Subcutaneous abdominal adipose tissue (tissue), 5 donors: ENCODE results near the gene CHIC1.
A peak's percentile ranks its signal among the peaks of the same experiment; 100 is the strongest.
"Not testable (repeated sequence)": the region's sequence is repeated elsewhere in the genome, so short reads cannot be mapped to it uniquely, and the experiment has no call there.

Experiments
- H3K27ac ChIP-seq: one replicate; pipeline ENCODE4 v1.7.0; 2013; ENCODE audit warnings: low read depth, mild to moderate bottlenecking, inconsistent platforms, low read length, moderate library complexity
- H3K27me3 ChIP-seq, 5 donors: one replicate each; pipeline ENCODE4 v1.7.0; 2013; ENCODE audit warnings: low read length in 5 of 5, inconsistent platforms in 1 of 5; ENCODE audit not compliant: control insufficient read depth in 5 of 5, insufficient read depth in 4 of 5
- H3K36me3 ChIP-seq, 5 donors: one replicate each; pipeline ENCODE4 v1.7.0; 2013; ENCODE audit warnings: low read length in 5 of 5; ENCODE audit not compliant: control insufficient read depth in 5 of 5, insufficient read depth in 5 of 5
- H3K4me1 ChIP-seq, 5 donors: one replicate each; pipeline ENCODE4 v1.7.0; 2013; ENCODE audit warnings: low read length in 5 of 5, mild to moderate bottlenecking in 3 of 5, moderate library complexity in 1 of 5; ENCODE audit not compliant: control insufficient read depth in 5 of 5, insufficient read depth in 5 of 5
- H3K4me3 ChIP-seq, 5 donors: one replicate each; pipeline ENCODE4 v1.7.0; 2013; ENCODE audit warnings: low read length in 5 of 5, low read depth in 1 of 5
- H3K9ac ChIP-seq, 5 donors: one replicate each; pipeline ENCODE4 v1.7.0; 2013; ENCODE audit warnings: low read length in 5 of 5, mild to moderate bottlenecking in 4 of 5, moderate library complexity in 3 of 5
- H3K9me3 ChIP-seq, 5 donors: one replicate each; pipeline ENCODE4 v1.7.0; 2013; ENCODE audit warnings: low read length in 5 of 5; ENCODE audit not compliant: control insufficient read depth in 5 of 5
- donor health status: healthy.
- donor health status: healthy.
- donor health status: healthy.
- donor health status: healthy.
- donor health status: healthy.

Gene CHIC1

DNA sequence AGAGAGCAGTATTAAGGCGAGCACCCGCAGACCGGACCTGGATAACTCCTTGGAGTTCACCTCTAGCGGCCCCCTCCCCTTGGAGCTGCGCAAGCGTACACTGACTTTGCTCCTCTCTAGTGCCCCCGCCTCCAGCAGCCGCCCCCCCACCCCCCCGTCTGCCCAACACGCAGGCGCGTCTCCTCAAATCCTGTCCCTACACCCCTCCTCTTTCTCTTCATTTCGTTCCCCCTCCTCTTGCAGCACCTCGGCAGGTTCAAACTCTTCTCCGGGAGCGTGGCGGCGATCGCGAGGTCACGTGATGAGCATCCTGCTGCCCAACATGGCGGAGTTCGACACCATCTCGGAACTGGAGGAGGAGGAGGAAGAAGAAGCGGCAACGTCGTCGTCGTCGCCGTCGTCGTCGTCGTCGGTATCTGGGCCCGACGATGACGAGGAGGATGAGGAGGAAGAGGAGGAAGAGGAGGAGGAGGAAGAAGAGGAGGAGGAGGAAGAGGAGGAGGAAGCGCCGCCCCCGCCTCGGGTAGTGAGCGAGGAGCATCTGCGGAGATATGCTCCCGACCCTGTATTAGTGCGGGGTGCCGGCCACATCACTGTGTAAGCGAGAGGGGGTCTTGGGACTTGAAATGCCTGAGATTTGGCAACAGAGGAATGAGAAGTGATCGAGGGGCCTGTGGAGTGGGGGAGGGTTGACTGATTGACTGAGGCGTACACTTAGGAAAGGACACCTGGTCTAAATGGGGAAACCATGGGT, at the start of gene CHIC1:
CHIC1 (plus strand) TSS at position 214 of the 754 bp plus-strand sequence; CDS start at position 302, 88 bp downstream.
- H3K9ac ChIP-seq = peak within 1 kb of the TSS in 4 of 5 donors; percentile 46 to 67 (median 58)
- H3K4me3 ChIP-seq = peak within 1 kb of the TSS; percentile 63 to 80 (median 73)

DNA sequence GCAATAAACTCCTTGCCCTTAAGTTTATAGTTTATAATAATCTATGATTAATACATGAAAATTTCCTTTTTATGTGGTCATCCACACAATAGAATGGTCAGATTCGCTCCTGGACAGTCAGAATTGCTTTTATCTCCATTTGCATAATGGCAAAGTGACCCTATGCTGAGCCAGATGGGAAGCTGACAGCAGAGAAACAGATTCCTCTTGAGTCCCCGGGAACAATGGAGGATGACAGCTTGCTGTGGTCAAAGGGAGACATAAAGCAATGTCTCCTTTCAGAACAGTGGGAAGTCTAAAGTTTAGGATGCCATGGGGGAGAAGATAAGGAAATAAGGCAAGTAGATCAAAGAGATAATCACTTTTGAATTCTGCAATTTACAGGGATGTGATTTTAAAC, 40.2 kb upstream of the CHIC1 start:
- not testable (repeated sequence) for H3K27ac ChIP-seq, H3K4me1 ChIP-seq, H3K36me3 ChIP-seq, H3K9ac ChIP-seq, H3K4me3 ChIP-seq
- peaks cover 0 to 18% (median 16%) of the 10 kb centered on the region in 5 donors for H3K9me3 ChIP-seq
- peaks cover 0 to 10% (median 0%) of the 10 kb centered on the region in 5 donors for H3K27me3 ChIP-seq

More for the DNA sequence above, at the start of gene CHIC1:
- Histone ChIP-seq H3K36me3 (no peaks in the 10 kb centered on the region), H3K9me3 (peaks cover 0 to 2% (median 0%) of the 10 kb centered on the region in 5 donors), H3K4me1 (peaks cover 0 to 6% (median 6%) of the 10 kb centered on the region in 5 donors), H3K27me3 (peaks cover 0 to 2% (median 0%) of the 10 kb centered on the region in 5 donors), H3K27ac (peak within 1 kb of the TSS; percentile 60)

DNA sequence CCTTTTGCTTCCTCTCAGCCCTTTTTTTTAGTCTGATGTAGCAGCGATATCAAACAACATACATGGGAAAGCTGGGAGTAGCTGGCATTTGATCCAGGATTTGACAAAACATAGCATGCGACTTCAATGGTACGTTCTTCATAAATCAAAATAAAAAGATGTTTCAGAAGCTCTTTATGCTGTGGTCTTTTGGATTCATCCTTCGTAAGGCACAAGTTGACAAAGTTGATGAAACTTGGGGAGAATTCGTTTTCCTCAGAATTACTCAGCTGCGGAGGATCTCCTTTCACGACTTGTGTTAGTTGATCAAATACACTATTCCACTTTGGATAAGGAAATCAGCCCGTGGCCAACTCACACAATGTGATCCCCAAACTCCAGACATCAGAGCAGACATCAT, 38.1 kb upstream of the CHIC1 start:
- H3K4me1 ChIP-seq = no peaks in the 10 kb centered on the region
- H3K27ac ChIP-seq = no peak overlapping the region
- peaks cover 0 to 17% (median 8%) of the 10 kb centered on the region in 5 donors for H3K9me3 ChIP-seq
- H3K9ac ChIP-seq = no peak overlapping the region
- H3K36me3 ChIP-seq = no peaks in the 10 kb centered on the region
- H3K4me3 ChIP-seq = no peak overlapping the region
- peaks cover 0 to 10% (median 0%) of the 10 kb centered on the region in 5 donors for H3K27me3 ChIP-seq

DNA sequence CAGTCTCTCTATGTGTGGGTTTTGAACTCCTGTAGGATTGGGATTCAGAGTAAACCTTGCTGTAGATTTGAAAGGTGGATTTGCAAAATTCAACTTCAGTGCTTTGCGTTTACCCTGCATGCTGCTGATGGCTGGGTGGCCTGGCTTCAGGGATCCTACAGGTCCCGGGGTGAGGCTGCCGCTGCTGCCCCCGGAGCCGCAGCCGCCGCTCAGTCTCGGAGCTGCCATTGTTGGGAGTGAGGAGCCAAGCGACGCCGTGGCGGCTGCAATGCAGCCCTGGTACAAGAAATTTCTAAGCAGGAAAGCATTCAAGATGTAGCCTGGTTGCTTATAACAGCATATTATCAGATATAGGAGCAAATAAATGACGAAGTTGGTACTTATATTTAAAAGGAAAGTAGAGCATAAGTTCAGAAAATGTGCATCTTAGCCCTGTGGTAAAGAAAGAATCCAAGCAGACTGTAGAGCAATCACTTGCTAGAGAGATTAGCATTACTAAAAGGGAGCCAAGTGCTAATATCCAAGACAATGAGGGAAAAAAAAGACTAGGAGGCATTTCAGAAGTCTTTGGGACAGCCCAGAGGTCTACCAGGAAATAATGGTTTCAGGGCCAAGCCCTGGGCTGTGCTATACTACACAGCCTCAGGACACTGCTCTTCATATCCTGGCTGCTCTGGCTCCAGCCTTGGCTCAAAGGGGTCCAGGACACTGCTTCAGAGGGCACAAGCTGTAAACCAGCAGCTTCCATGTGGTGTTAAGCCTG, 36.9 kb upstream of the CHIC1 start:
- no peaks in the 10 kb centered on the region for H3K36me3 ChIP-seq
- H3K9ac ChIP-seq = no peak overlapping the region
- H3K9me3 ChIP-seq = peaks cover 0 to 22% (median 8%) of the 10 kb centered on the region in 5 donors
- H3K4me3 ChIP-seq = no peak overlapping the region
- no peaks in the 10 kb centered on the region for H3K4me1 ChIP-seq
- H3K27ac ChIP-seq = no peak overlapping the region
- peaks cover 0 to 10% (median 0%) of the 10 kb centered on the region in 5 donors for H3K27me3 ChIP-seq

DNA sequence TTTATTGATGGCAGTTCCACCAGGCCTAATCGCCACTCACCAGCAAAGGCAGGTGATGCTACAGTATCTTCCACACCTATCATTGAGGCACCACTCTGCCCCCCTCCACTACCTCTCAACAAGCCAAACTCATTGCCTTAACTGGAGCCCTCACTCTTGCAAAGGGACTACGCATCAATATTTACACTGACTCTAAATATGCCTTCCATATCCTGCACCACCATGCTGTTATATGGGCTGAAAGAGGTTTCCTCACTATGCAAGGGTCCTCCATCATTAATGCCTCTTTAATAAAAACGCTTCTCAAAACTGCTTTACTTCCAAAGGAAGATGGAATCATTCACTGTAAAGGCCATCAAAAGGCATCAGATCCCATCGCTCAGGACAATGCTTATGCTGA, 31.3 kb upstream of the CHIC1 start:
- H3K27me3 ChIP-seq, H3K36me3 ChIP-seq, H3K4me3 ChIP-seq, H3K9ac ChIP-seq, H3K4me1 ChIP-seq, H3K27ac ChIP-seq: not testable (repeated sequence)
- peaks cover 0 to 22% (median 3%) of the 10 kb centered on the region in 5 donors for H3K9me3 ChIP-seq

DNA sequence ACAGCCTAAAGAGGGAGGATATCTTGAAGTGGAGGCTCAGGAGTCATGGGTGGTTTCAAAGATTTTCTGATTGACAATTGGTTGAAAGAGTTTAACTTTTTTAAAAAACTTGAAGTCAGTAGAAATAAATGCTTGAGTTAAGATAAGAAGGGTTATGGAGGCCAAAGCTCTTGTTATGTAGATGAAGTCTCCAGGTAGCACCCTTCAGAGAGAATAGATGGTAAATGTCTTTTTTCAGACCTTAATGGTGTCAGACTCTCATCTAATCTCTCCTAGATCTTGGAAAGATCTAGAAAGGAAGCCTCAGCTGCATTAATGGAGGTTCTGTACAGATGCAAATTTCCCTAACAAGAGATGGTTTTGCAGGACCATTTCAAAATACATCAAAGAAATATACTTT, 6.8 kb upstream of the CHIC1 start:
- H3K36me3 ChIP-seq = no peaks in the 10 kb centered on the region
- no peaks in the 10 kb centered on the region for H3K9me3 ChIP-seq
- no peaks in the 10 kb centered on the region for H3K4me1 ChIP-seq
- peaks cover 0 to 2% (median 0%) of the 10 kb centered on the region in 5 donors for H3K27me3 ChIP-seq
- no peak overlapping the region for H3K27ac ChIP-seq
- H3K4me3 ChIP-seq = no peak overlapping the region
- H3K9ac ChIP-seq = no peak overlapping the region

DNA sequence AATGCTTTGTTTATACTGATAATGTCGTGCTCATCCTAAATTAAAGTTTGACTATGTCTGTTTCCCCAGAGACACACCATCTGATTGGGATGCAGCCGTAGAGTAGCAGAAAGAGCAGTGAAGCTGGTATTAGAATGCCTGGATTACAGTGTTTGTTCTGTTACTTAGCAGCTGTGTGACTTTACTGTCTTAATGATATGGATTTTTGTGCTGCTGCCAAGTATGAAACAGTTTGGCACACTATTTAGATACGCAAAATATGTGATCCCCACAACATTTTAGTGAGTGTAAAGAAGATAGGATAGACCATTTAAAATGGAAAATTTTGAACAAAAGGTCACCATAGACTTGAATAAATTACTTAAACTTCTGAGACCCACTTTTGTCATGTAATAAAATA, 1.2 kb upstream of the CHIC1 start:
- Histone ChIP-seq H3K4me1 (peaks cover 0 to 6% (median 6%) of the 10 kb centered on the region in 5 donors), H3K27ac (no peak overlapping the region), H3K9ac (no peak overlapping the region), H3K4me3 (no peak overlapping the region), H3K9me3 (peaks cover 0 to 2% (median 0%) of the 10 kb centered on the region in 5 donors), H3K36me3 (no peaks in the 10 kb centered on the region), H3K27me3 (peaks cover 0 to 2% (median 0%) of the 10 kb centered on the region in 5 donors)

DNA sequence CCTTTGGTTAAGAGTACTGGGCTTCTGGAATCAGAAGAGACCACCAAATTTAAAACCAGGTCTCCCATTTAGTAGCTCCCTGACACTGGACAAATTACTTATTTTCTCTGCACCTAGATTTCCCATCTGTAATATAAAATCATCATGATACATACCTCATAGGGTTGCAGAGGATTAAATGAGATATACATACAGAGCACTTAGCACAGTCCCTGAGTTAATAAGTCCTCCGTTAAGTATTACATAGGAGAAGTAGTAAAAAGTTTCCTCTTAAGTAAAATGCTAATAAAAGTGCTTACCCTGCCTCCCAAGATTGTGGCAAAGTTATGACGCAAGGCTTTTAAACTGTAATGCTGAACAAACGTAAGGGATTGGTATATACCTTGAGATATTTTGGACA, 539 bp upstream of the CHIC1 start:
- Histone ChIP-seq H3K36me3 (no peaks in the 10 kb centered on the region), H3K4me3 (peak overlapping the region; percentile 63 to 80 (median 73)), H3K27me3 (peaks cover 0 to 2% (median 0%) of the 10 kb centered on the region in 5 donors), H3K9me3 (peaks cover 0 to 2% (median 0%) of the 10 kb centered on the region in 5 donors), H3K9ac (peak overlapping the region in 4 of 5 donors; percentile 46 to 67 (median 58)), H3K4me1 (peaks cover 0 to 6% (median 6%) of the 10 kb centered on the region in 5 donors), H3K27ac (no peak overlapping the region)

DNA sequence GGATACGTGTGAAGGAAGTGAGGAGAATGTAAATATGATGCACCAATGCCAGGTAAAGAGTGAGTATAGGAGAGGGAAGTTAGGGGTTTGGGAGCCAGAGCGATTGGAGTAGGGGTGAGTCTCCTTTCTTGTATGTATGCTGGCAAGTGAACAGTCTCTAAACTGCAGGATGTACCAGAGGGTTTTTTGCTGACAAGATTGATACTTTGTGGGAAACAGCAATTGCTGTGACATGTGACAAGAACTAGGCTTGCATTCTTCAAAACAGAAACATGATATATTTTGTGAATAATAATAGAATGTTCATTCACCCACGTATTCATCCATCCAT, 706 bp downstream of the CHIC1 start:
- Histone ChIP-seq H3K27ac (peak overlapping the region; percentile 60), H3K36me3 (no peaks in the 10 kb centered on the region), H3K9me3 (peaks cover 0 to 2% (median 0%) of the 10 kb centered on the region in 5 donors), H3K4me3 (peak overlapping the region; percentile 63 to 80 (median 73)), H3K9ac (peak overlapping the region in 3 of 5 donors; percentile 18 to 51 (median 32)), H3K27me3 (peaks cover 0 to 2% (median 0%) of the 10 kb centered on the region in 5 donors), H3K4me1 (peaks cover 0 to 6% (median 6%) of the 10 kb centered on the region in 5 donors)

DNA sequence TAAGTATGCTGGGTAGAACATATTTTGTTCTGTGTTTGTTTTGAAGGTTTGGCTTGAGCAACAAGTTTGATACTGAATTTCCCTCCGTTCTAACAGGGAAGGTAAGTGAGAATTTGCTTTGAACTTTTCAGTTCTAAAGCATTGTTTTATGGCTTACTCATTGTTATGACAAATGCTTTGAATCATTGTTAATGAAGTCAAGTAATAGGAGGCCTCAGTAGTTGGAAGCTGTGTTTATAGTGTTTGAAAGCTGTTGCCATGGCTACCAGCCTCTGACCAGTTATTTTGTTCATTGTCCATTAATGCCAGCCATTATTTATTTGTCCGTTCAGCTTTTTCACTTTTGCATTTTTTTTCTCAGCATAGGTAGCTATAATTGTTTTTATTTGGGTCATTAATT, 14.4 kb downstream of the CHIC1 start:
- Histone ChIP-seq H3K4me1 (no peaks in the 10 kb centered on the region), H3K9me3 (peaks cover 0 to 6% (median 3%) of the 10 kb centered on the region in 5 donors), H3K27ac (no peak overlapping the region), H3K36me3 (no peaks in the 10 kb centered on the region), H3K27me3 (no peaks in the 10 kb centered on the region), H3K9ac (no peak overlapping the region), H3K4me3 (no peak overlapping the region)
